ENCODE results near the gene PRDM1. TPM values are rescaled to one million over a fixed set of nuclear protein-coding genes. Genes with fewer than 3 reads are reported as not detected.

Gene PRDM1
- total and polyA plus RNA-seq, 2 donors (not counting 1 experiment from before 2014, with no cell fraction given), result 6.9 to 9.6 TPM

GRCh38 chr6:106152952-106153351 lies 66.8 kb downstream of the PRDM1 start:
- Mint-ChIP-seq H3K4me3 (no peak overlapping the region), H3K4me1 (no peaks in the 10 kb centered on the region), H3K27me3 (no peaks in the 10 kb centered on the region), H3K9me3 (ENCODE audit: insufficient read depth) (no peaks in the 10 kb centered on the region), H3K27ac (no peak overlapping the region)
- no peaks in the 10 kb centered on the region for H3K9me3 ChIP-seq (ENCODE audit: control extremely low read depth in 1 of 3, control insufficient read depth in 2 of 3, insufficient read depth in 1 of 3, low read length in 2 of 3)
- ChIA-PET POLR2A (no interaction called here), CTCF (no interaction called here)
- H4K20me1 ChIP-seq (ENCODE audit: control insufficient read depth, insufficient read depth, low read length, poor library complexity, severe bottlenecking), result no peaks in the 10 kb centered on the region
- intact Hi-C loops (cut with micrococcal nuclease), result no loop called here
- no peak overlapping the region for H2AFZ ChIP-seq (ENCODE audit: insufficient read depth, low read depth, low read length, poor library complexity, severe bottlenecking)
- no peak overlapping the region for H3K4me2 ChIP-seq (replicated peaks; ENCODE audit: low read depth, low read length, poor library complexity, severe bottlenecking)
- WGBS (ENCODE audit: insufficient coverage), result 94% methylated on average over 3 of the region's 4 CpGs
- TF ChIP-seq EZH2 (IDR thresholded peaks at IDR 0.05; ENCODE audit: borderline replicate concordance, insufficient read depth, low read depth, low read length, poor library complexity, severe bottlenecking), result no peak
- TF ChIP-seq CTCF (IDR thresholded peaks at IDR 0.05), result no peak
- H3K79me2 ChIP-seq (ENCODE audit: control insufficient read depth, insufficient read depth, low read length), result no peaks in the 10 kb centered on the region
- H3K9ac ChIP-seq (ENCODE audit: low read length), result no peak overlapping the region
- DNase-seq (no peak), ATAC-seq (ENCODE audit: low read depth) (no peak)
- H3K36me3 ChIP-seq (replicated peaks in 1 of 2; ENCODE audit: control extremely low read depth in 1 of 2, control insufficient read depth in 1 of 2, extremely low read depth in 1 of 2, insufficient read depth in 2 of 2, low read length in 1 of 2), result no peaks in the 10 kb centered on the region
- no peak overlapping the region for H3K27ac ChIP-seq (ENCODE audit: low read length in 2 of 2)
- H3K4me3 ChIP-seq (ENCODE audit: control extremely low read depth in 1 of 5, extremely low read depth in 1 of 5, insufficient read depth in 1 of 5, low read depth in 2 of 5, low read length in 4 of 5), result no peak overlapping the region
- no peaks in the 10 kb centered on the region for H3K4me1 ChIP-seq (ENCODE audit: control insufficient read depth in 2 of 2, insufficient read depth in 2 of 2, low read length in 2 of 2)
- H3K27me3 ChIP-seq (replicated peaks in 1 of 4; ENCODE audit: control extremely low read depth in 1 of 4, control insufficient read depth in 3 of 4, insufficient read depth in 4 of 4, low read length in 3 of 4), result no peaks in the 10 kb centered on the region

GRCh38 chr6:106154326-106154725 lies 68.2 kb downstream of the PRDM1 start:
- H4K20me1 ChIP-seq (ENCODE audit: control insufficient read depth, insufficient read depth, low read length, poor library complexity, severe bottlenecking), result no peaks in the 10 kb centered on the region
- H3K4me1 ChIP-seq (ENCODE audit: control insufficient read depth in 2 of 2, insufficient read depth in 2 of 2, low read length in 2 of 2), result no peaks in the 10 kb centered on the region
- H3K9me3 ChIP-seq (ENCODE audit: control extremely low read depth in 1 of 3, control insufficient read depth in 2 of 3, insufficient read depth in 1 of 3, low read length in 2 of 3), result no peaks in the 10 kb centered on the region
- Mint-ChIP-seq H3K27ac (no peak overlapping the region), H3K9me3 (ENCODE audit: insufficient read depth) (no peaks in the 10 kb centered on the region), H3K4me3 (no peak overlapping the region), H3K27me3 (no peaks in the 10 kb centered on the region), H3K4me1 (no peaks in the 10 kb centered on the region)
- H2AFZ ChIP-seq (ENCODE audit: insufficient read depth, low read depth, low read length, poor library complexity, severe bottlenecking), result no peak overlapping the region
- H3K36me3 ChIP-seq (replicated peaks in 1 of 2; ENCODE audit: control extremely low read depth in 1 of 2, control insufficient read depth in 1 of 2, extremely low read depth in 1 of 2, insufficient read depth in 2 of 2, low read length in 1 of 2), result no peaks in the 10 kb centered on the region
- TF ChIP-seq CTCF (IDR thresholded peaks at IDR 0.05) (no peak), EZH2 (IDR thresholded peaks at IDR 0.05; ENCODE audit: borderline replicate concordance, insufficient read depth, low read depth, low read length, poor library complexity, severe bottlenecking) (no peak)
- DNase-seq, result no peak
- H3K4me3 ChIP-seq (ENCODE audit: control extremely low read depth in 1 of 5, extremely low read depth in 1 of 5, insufficient read depth in 1 of 5, low read depth in 2 of 5, low read length in 4 of 5), result no peak overlapping the region
- WGBS (ENCODE audit: insufficient coverage), result 99% methylated on average over 8 of the region's 8 CpGs
- no peaks in the 10 kb centered on the region for H3K79me2 ChIP-seq (ENCODE audit: control insufficient read depth, insufficient read depth, low read length)
- no peaks in the 10 kb centered on the region for H3K27me3 ChIP-seq (replicated peaks in 1 of 4; ENCODE audit: control extremely low read depth in 1 of 4, control insufficient read depth in 3 of 4, insufficient read depth in 4 of 4, low read length in 3 of 4)
- H3K4me2 ChIP-seq (replicated peaks; ENCODE audit: low read depth, low read length, poor library complexity, severe bottlenecking), result no peak overlapping the region
- ChIA-PET POLR2A (no interaction called here), CTCF (interaction anchor here (1.5 kb wide), 1 partner anchor 69 kb away, joined by 3 read pairs; no protein-coding TSS in a partner anchor)
- intact Hi-C loops (cut with micrococcal nuclease), result no loop called here
- no peak overlapping the region for H3K27ac ChIP-seq (ENCODE audit: low read length in 2 of 2)
- no peak overlapping the region for H3K9ac ChIP-seq (ENCODE audit: low read length)
- ATAC-seq (ENCODE audit: low read depth), result no peak
